NCI-H2171 treated with DMSO at 0.1 percent for 48 hours (cell line): ENCODE results near the gene SMIM41.

ENCODE experiments used
- DNase-seq: peaks from one replicate; lab custom pipeline; 2025; lab: John Stamatoyannopoulos, UW

The SMIM41 gene

DNA sequence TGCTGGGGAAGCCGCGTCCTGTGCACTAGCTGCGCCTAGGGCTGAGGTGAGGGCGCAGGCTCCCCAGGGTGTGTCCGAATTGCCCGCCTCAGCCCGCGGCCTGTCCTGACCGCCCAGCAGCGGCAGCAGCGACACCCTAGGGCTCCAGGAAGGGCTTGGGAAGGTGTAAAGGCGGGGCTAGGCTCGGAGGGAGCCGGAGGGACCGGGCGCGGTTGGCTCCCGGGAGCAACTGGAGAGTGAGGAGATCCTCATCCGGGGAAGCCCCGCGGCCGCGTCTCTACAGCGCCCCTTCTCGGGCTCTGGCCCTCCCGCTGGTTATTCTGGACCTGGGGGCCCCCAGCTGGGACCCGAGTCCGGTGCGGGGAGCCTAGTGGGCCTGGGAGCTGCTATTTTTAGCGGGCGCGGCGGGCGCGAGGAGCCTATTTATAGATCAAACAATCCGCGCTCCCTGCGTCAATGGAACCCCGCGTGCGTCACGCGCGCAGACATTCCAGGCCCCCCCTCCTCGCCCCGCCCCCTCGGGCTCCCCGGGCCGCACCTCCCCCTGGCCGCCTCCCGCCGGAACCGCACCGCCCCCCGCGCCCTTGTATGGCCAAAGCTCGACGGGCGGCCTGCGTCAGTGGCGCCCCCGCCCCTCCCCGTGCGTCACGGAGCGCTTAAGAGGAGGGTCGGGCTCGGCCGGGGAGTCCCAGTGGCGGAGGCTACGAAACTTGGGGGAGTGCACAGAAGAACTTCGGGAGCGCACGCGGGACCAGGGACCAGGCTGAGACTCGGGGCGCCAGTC lies 28.6 kb upstream of the SMIM41 start, which contains the start of gene NR4A1:
NR4A1 (plus strand) TSS at position 685 of the 784 bp plus-strand sequence. CDS start 2,887 bp downstream, outside the sequence.
- DNase-seq, result peak; percentile 82

DNA sequence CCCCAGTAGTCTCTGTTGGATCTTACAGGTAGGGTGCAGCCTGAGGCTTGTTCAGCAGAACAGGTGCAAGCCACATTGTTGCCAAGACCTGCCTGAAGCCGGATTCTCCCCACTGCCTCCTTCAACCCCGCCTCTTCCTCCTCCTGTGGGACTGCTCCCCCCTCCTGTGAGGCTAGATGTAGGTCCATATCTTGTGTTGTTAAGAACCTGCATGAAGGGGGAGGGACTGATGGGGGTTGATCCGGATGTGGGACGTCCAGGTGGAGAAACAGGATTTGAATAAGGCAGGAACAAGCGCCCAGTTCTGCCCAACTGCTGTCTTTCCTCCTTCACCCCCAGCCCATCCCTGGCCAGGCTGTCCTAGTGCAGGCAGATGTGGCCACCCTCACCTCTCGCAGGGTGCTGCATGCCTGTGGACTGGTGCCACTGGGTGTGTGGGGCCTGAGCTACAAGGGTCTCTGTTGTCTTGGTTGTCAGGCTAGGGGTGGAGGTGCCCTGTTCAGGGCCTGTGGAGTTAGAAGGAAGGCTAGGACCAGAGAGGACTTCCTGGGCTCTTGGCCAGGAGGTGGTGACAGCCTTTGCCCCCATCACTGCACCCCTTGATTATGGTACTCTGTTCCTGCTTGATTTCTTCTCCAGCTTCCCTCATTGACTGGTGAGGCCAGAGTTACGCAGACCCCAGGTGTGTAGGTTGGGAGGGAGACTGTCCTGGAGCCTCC lies 26.9 kb upstream of the SMIM41 start:
- peak; percentile 35 for DNase-seq

GRCh38 chr12:52053536-52054209 lies 25.8 kb upstream of the SMIM41 start:
- no peak for DNase-seq

GRCh38 chr12:52054231-52054832 lies 25.2 kb upstream of the SMIM41 start:
- DNase-seq, result no peak

DNA sequence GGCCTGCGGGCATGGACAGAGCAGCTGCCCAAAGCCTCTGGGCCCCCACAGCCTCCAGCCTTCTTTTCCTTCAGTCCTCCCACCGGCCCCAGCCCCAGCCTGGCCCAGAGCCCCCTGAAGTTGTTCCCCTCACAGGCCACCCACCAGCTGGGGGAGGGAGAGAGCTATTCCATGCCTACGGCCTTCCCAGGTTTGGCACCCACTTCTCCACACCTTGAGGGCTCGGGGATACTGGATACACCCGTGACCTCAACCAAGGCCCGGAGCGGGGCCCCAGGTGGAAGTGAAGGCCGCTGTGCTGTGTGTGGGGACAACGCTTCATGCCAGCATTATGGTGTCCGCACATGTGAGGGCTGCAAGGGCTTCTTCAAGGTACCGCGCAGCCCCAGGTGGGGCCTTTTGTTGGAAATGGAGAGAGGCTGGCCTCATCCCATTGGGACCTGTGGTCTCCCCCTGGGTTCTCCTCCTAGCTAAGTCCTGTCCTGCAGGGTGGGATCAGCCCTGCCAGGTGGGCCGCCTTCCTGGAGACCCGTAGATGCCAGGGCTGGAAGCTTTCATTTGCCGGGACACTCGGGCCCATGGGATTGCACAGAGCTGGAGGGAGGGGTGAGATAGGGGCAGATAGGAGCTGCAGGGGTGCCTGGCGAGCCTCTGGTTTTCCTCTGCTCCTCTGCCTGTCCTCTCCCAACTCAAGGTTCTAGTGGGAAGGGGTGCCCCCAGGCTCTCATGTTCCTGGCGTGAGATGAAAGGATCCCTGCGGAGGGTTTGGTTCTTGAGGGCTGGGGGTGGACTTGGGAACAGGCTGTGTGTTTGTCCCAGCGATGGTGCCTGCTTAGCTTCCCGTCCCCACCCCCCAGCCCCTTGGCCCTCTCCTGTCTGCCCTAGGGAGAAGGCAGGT lies 24.4 kb upstream of the SMIM41 start:
- no peak for DNase-seq

DNA sequence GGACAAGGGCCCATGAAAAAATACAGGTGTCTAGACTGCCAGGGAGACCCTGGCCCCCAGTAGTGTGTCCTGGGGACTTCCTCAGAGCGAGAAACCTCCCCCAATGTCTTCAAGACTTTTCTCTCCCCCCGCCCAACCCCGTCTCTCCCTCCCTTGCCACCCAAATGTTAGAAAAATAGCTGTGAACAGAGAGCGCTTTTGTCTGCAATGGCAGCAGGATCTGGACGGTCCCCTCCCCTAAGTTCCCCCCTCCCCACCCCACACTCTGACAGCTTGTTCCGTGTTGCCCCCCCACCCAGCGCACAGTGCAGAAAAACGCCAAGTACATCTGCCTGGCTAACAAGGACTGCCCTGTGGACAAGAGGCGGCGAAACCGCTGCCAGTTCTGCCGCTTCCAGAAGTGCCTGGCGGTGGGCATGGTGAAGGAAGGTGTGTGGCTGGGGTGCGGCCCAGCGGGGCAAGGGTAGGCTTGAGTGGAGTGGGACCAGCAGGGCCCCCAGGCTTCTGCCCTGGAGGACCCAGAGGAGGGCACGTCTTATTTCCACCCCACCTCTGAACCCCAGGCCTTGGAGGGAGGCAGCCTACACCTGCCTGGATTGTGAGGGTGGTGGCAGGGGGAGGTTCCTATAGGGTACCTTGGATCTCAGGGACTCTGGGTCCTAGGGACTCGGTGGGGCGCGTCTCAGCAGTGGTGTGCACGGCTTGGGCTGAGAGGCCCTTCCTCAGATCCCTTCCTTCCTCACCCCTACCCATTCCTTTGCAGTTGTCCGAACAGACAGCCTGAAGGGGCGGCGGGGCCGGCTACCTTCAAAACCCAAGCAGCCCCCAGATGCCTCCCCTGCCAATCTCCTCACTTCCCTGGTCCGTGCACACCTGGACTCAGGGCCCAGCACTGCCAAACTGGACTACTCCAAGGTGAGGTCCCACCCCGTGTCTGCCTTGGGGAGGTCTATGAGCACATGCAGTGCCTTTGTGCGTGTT lies 23.5 kb upstream of the SMIM41 start:
- DNase-seq, result no peak

DNA sequence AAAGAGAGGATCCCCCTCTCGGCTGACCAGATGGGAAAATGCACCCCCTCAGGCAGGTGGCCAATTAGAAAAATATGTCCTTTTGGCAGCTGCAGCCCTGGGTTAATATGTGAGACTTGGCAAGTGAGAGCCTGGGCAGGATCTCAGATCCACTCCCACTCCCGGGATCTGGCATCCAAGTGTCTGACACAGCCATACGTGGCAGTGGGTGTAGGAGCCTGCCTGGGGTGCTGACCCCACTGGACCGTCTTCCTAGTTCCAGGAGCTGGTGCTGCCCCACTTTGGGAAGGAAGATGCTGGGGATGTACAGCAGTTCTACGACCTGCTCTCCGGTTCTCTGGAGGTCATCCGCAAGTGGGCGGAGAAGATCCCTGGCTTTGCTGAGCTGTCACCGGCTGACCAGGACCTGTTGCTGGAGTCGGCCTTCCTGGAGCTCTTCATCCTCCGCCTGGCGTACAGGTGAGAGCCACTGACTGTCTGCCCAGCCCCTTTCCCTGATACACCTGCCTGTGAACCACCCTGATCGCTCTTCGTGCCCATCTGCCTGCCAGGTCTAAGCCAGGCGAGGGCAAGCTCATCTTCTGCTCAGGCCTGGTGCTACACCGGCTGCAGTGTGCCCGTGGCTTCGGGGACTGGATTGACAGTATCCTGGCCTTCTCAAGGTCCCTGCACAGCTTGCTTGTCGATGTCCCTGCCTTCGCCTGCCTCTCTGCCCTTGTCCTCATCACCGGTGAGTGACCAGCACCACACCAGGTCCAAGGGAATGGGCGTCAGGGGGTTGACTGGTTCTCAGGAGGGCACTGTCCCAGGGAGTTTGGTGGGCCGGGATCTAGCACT lies 22.5 kb upstream of the SMIM41 start:
- no peak for DNase-seq

- DNase-seq, result no peak
These were observed 21.6 kb upstream of the SMIM41 start for GRCh38 chr12:52057638-52058576.

DNA sequence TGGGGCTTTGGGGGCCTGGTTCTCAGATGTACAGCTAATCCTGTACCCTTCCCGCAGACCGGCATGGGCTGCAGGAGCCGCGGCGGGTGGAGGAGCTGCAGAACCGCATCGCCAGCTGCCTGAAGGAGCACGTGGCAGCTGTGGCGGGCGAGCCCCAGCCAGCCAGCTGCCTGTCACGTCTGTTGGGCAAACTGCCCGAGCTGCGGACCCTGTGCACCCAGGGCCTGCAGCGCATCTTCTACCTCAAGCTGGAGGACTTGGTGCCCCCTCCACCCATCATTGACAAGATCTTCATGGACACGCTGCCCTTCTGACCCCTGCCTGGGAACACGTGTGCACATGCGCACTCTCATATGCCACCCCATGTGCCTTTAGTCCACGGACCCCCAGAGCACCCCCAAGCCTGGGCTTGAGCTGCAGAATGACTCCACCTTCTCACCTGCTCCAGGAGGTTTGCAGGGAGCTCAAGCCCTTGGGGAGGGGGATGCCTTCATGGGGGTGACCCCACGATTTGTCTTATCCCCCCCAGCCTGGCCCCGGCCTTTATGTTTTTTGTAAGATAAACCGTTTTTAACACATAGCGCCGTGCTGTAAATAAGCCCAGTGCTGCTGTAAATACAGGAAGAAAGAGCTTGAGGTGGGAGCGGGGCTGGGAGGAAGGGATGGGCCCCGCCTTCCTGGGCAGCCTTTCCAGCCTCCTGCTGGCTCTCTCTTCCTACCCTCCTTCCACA lies 20.7 kb upstream of the SMIM41 start:
- DNase-seq, result peak; percentile 83

GRCh38 chr12:52059582-52060497 lies 19.7 kb upstream of the SMIM41 start:
- DNase-seq, result peak; percentile 66

GRCh38 chr12:52060498-52061177 lies 18.9 kb upstream of the SMIM41 start:
- DNase-seq, result no peak

- DNase-seq, result no peak
These were observed 17.9 kb upstream of the SMIM41 start for GRCh38 chr12:52061470-52062166.

- DNase-seq, result no peak
These were observed 17.1 kb upstream of the SMIM41 start for GRCh38 chr12:52062167-52063081.
